ENCODE data around the gene XG.
"Not testable (repeated sequence)": the region's sequence is repeated elsewhere in the genome, so short reads cannot be mapped to it uniquely, and the experiment has no call there.

Gene XG

GRCh38 chrX:2769615-2770014, 17.8 kb downstream of the XG start:
- TF ChIP-seq CTCF (IDR thresholded peaks at IDR 0.05; ENCODE audit: unreplicated experiment in 3 of 3) = no peak
- H3K27me3 Mint-ChIP-seq (ENCODE audit: low read depth) = peaks cover 16% of the 10 kb centered on the region
- no peak overlapping the region for H3K27ac Mint-ChIP-seq
- peaks cover 27% of the 10 kb centered on the region for H3K4me1 Mint-ChIP-seq
- no peak overlapping the region for H3K4me3 Mint-ChIP-seq
- H3K36me3 Mint-ChIP-seq (ENCODE audit: low read depth) = peaks cover 3% of the 10 kb centered on the region
- peaks cover 10% of the 10 kb centered on the region for H3K9me3 Mint-ChIP-seq

- H3K36me3 Mint-ChIP-seq (ENCODE audit: low read depth); H3K4me1 Mint-ChIP-seq; H3K27ac Mint-ChIP-seq; H3K4me3 Mint-ChIP-seq: not testable (repeated sequence)
- peaks cover 19% of the 10 kb centered on the region for H3K27me3 Mint-ChIP-seq (ENCODE audit: low read depth)
- peaks cover 12% of the 10 kb centered on the region for H3K9me3 Mint-ChIP-seq
Observed at GRCh38 chrX:2773166-2774055, 21.6 kb downstream of the XG start.

GRCh38 chrX:2774057-2774456, 22.2 kb downstream of the XG start:
- Mint-ChIP-seq H3K36me3 (ENCODE audit: low read depth) (peaks cover 4% of the 10 kb centered on the region), H3K27ac (no peak overlapping the region), H3K4me1 (no peaks in the 10 kb centered on the region), H3K9me3 (peaks cover 12% of the 10 kb centered on the region), H3K4me3 (no peak overlapping the region), H3K27me3 (ENCODE audit: low read depth) (peaks cover 19% of the 10 kb centered on the region)
- no peak for TF ChIP-seq CTCF (IDR thresholded peaks at IDR 0.05; ENCODE audit: unreplicated experiment in 3 of 3)

- Mint-ChIP-seq H3K4me1 (no peaks in the 10 kb centered on the region), H3K27ac (no peak overlapping the region), H3K36me3 (ENCODE audit: low read depth) (peaks cover 4% of the 10 kb centered on the region), H3K4me3 (no peak overlapping the region), H3K9me3 (peaks cover 12% of the 10 kb centered on the region), H3K27me3 (ENCODE audit: low read depth) (peaks cover 19% of the 10 kb centered on the region)
- no peak for TF ChIP-seq CTCF (IDR thresholded peaks at IDR 0.05; ENCODE audit: unreplicated experiment in 3 of 3)
Observed at GRCh38 chrX:2774776-2775175, 22.9 kb downstream of the XG start.

GRCh38 chrX:2780472-2781225, 28.8 kb downstream of the XG start:
- H3K27me3 Mint-ChIP-seq (ENCODE audit: low read depth); H3K9me3 Mint-ChIP-seq; H3K36me3 Mint-ChIP-seq (ENCODE audit: low read depth): not testable (repeated sequence)
- Mint-ChIP-seq H3K4me3 (peak overlapping the region in 1 of 3 experiments; percentile 16), H3K4me1 (peaks cover 29% of the 10 kb centered on the region), H3K27ac (peak overlapping the region; percentile 92 to 96 (median 94))

GRCh38 chrX:2781226-2781571, 29.4 kb downstream of the XG start:
- peaks cover 29% of the 10 kb centered on the region for H3K4me1 Mint-ChIP-seq
- H3K27ac Mint-ChIP-seq = peak overlapping the region; percentile 92 to 96 (median 94)
- H3K4me3 Mint-ChIP-seq = no peak overlapping the region
- H3K9me3 Mint-ChIP-seq = no peaks in the 10 kb centered on the region
- no peak for TF ChIP-seq CTCF (IDR thresholded peaks at IDR 0.05; ENCODE audit: unreplicated experiment in 3 of 3)
- H3K27me3 Mint-ChIP-seq (ENCODE audit: low read depth) = peaks cover 6% of the 10 kb centered on the region
- H3K36me3 Mint-ChIP-seq (ENCODE audit: low read depth) = no peaks in the 10 kb centered on the region
